NT2/D1 (cell line): ENCODE data around the gene TP53I13.

Experiments
- YY1 ChIP-seq: IDR thresholded peaks from 2 replicates; pipeline ENCODE4 v1.6.1; 2011; ENCODE audit not compliant: insufficient read length, insufficient read depth
- ZNF274 ChIP-seq: IDR thresholded peaks from 2 replicates; pipeline ENCODE4 v1.6.1; 2011; ENCODE audit warnings: mild to moderate bottlenecking, low read depth, low read length

DNA sequence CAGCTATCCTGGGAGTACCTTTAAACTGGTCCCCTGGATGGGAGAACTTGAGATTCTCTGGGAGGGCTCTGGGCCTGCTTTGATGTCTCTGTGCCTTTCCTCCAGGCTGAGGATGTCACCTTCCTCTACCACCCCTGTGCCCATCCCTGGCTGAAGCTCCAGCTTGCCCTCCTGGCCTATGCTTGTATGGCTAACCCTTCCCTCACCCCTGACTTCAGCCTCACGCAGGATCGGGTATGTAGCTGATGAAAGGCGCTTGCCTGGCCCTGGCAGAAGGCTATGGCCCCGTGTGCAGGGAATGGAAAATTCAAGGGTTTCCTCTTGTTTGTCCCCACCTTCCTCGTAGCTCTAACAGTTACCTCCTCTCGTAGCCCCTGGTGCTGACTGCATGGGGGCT, 3.0 kb downstream of the TP53I13 start:
- no peak for TF ChIP-seq YY1
- TF ChIP-seq ZNF274 = no peak
